ENCODE data around the gene GP1BB. TPM values are rescaled to one million over a fixed set of nuclear protein-coding genes. Genes with fewer than 3 reads are reported as not detected.

Gene GP1BB
- total RNA-seq, 3 donors from 2014 or later (not counting 1 experiment from before 2014, with no cell fraction given): 0.39 to 7.8 (median 4.2) TPM

DNA sequence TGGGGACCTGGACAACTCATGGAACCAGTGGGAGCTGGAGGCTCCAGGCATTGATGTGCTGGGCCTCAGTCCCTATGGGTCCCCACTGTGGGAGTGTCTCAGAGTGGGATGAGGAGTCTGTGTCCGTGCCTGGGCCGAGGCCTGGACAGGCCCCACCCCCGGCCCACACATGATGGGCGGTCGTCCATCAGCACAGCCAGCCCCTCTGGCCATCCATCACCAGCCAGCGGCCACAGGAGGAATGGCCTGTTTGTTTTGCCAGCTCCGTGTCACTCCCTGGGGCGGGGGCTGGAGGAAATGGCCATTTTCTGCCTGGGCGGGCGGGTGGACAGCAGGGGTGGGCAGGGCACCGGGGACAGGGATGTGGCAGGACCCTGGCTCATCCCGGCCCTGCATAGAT lies 24.2 kb downstream of the GP1BB start:
- Histone ChIP-seq H3K4me3 (ENCODE audit: low read length) (no peak overlapping the region), H3K27ac (ENCODE audit: low read length) (no peak overlapping the region), H3K27me3 (ENCODE audit: control insufficient read depth, insufficient read depth, low read length) (no peaks in the 10 kb centered on the region), H3K36me3 (ENCODE audit: control insufficient read depth, insufficient read depth, low read length) (no peaks in the 10 kb centered on the region), H3K9me3 (ENCODE audit: control insufficient read depth, insufficient read depth, low read length) (no peaks in the 10 kb centered on the region), H3K4me1 (ENCODE audit: control insufficient read depth, insufficient read depth, low read length) (no peaks in the 10 kb centered on the region)
- intact Hi-C loops (cut with micrococcal nuclease): no loop called here
- Mint-ChIP-seq H3K27ac (no peak overlapping the region), H3K27me3 (ENCODE audit: low read depth in 2 of 2) (peaks cover 0 to 1% of the 10 kb centered on the region in 2 donors), H3K36me3 (no peaks in the 10 kb centered on the region), H3K4me1 (no peaks in the 10 kb centered on the region), H3K9me3 (no peaks in the 10 kb centered on the region), H3K4me3 (no peak overlapping the region)
- DNase-seq (no peak), ATAC-seq (no peak)
- WGBS (ENCODE audit: insufficient coverage): 89% methylated on average over 12 of the region's 12 CpGs
- TF ChIP-seq, protein P1, sequence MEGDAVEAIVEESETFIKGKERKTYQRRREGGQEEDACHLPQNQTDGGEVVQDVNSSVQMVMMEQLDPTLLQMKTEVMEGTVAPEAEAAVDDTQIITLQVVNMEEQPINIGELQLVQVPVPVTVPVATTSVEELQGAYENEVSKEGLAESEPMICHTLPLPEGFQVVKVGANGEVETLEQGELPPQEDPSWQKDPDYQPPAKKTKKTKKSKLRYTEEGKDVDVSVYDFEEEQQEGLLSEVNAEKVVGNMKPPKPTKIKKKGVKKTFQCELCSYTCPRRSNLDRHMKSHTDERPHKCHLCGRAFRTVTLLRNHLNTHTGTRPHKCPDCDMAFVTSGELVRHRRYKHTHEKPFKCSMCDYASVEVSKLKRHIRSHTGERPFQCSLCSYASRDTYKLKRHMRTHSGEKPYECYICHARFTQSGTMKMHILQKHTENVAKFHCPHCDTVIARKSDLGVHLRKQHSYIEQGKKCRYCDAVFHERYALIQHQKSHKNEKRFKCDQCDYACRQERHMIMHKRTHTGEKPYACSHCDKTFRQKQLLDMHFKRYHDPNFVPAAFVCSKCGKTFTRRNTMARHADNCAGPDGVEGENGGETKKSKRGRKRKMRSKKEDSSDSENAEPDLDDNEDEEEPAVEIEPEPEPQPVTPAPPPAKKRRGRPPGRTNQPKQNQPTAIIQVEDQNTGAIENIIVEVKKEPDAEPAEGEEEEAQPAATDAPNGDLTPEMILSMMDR (IDR thresholded peaks at IDR 0.05): no peak

DNA sequence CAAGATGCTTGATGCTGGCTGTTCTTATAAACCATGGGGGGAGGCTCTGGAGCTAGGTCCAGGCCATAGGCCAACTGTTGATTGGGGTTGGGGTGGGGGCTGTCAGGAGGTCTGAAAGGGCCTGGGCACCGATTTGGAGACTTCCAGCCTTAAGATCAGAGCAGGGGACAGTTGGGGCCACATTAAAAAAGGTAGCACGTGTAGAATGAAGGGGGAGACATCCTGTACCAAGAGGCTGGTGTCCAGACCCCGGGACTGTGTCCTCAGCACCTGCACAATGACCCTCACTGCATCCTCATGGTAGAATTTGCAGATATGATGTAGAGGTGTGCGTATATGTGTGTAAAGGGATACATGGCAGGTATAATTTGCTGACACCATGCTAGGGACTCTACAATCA lies 24.8 kb downstream of the GP1BB start:
- WGBS (ENCODE audit: insufficient coverage): 64% methylated on average over 3 of the region's 4 CpGs
- Histone ChIP-seq H3K9me3 (ENCODE audit: control insufficient read depth, insufficient read depth, low read length) (no peaks in the 10 kb centered on the region), H3K36me3 (ENCODE audit: control insufficient read depth, insufficient read depth, low read length) (no peaks in the 10 kb centered on the region), H3K27ac (ENCODE audit: low read length) (no peak overlapping the region), H3K4me1 (ENCODE audit: control insufficient read depth, insufficient read depth, low read length) (no peaks in the 10 kb centered on the region), H3K27me3 (ENCODE audit: control insufficient read depth, insufficient read depth, low read length) (peaks cover under 1% of the 10 kb centered on the region), H3K4me3 (ENCODE audit: low read length) (no peak overlapping the region)
- no peaks in the 10 kb centered on the region for H3K9me3 Mint-ChIP-seq
- intact Hi-C loops (cut with micrococcal nuclease): no loop called here
- ATAC-seq: no peak
- H3K4me3 Mint-ChIP-seq: no peak overlapping the region
- H3K4me1 Mint-ChIP-seq: no peaks in the 10 kb centered on the region
- peaks cover 0 to 7% of the 10 kb centered on the region in 2 donors for H3K27me3 Mint-ChIP-seq (ENCODE audit: low read depth in 2 of 2)
- DNase-seq: no peak
- TF ChIP-seq, protein P1 (IDR thresholded peaks at IDR 0.05): no peak
- no peak overlapping the region for H3K27ac Mint-ChIP-seq
- H3K36me3 Mint-ChIP-seq: no peaks in the 10 kb centered on the region

DNA sequence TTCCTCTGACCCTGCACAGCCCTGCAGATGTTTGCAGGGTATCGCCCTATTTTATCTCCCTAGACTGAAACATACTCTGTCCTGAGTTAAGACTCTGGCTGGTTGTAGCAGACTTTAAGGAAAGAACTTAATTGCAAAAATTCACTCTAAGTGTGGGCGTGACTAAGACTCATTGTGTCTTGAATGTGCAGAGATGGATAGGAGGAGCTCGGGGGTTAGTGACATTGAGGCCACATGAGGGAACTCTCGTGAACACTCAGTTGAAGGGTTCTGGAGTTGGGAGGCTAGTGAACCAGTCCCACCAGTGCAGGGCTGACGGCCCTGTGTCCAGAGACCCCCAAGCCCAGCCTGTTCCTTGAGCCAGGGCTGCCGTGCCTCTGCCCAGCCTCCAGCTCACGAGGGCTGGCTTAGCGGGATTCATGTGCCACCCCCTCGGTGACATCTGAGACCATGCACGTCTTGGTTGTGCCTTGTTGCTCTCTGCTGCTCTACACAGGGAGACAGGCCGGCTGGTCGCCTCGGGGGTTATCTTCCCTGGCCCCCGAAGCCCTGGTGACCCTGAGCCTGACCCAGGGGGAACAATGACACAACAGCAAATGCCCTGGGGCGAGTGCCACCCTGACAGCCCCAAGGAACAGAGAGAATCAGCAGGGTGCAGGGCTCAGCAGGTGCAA lies 25.8 kb downstream of the GP1BB start:
- 87% methylated on average over 15 of the region's 15 CpGs for WGBS (ENCODE audit: insufficient coverage)
- Mint-ChIP-seq H3K27ac (no peak overlapping the region), H3K36me3 (no peaks in the 10 kb centered on the region), H3K4me3 (no peak overlapping the region), H3K9me3 (no peaks in the 10 kb centered on the region), H3K4me1 (no peaks in the 10 kb centered on the region), H3K27me3 (ENCODE audit: low read depth in 2 of 2) (peaks cover 4 to 17% of the 10 kb centered on the region in 2 donors)
- Histone ChIP-seq H3K4me3 (ENCODE audit: low read length) (no peak overlapping the region), H3K9me3 (ENCODE audit: control insufficient read depth, insufficient read depth, low read length) (no peaks in the 10 kb centered on the region), H3K27ac (ENCODE audit: low read length) (no peak overlapping the region), H3K4me1 (ENCODE audit: control insufficient read depth, insufficient read depth, low read length) (no peaks in the 10 kb centered on the region), H3K27me3 (ENCODE audit: control insufficient read depth, insufficient read depth, low read length) (peaks cover 7% of the 10 kb centered on the region), H3K36me3 (ENCODE audit: control insufficient read depth, insufficient read depth, low read length) (no peaks in the 10 kb centered on the region)
- intact Hi-C loops (cut with micrococcal nuclease): no loop called here
- TF ChIP-seq, protein P1 (IDR thresholded peaks at IDR 0.05): no peak
- no peak for ATAC-seq
- no peak for DNase-seq

DNA sequence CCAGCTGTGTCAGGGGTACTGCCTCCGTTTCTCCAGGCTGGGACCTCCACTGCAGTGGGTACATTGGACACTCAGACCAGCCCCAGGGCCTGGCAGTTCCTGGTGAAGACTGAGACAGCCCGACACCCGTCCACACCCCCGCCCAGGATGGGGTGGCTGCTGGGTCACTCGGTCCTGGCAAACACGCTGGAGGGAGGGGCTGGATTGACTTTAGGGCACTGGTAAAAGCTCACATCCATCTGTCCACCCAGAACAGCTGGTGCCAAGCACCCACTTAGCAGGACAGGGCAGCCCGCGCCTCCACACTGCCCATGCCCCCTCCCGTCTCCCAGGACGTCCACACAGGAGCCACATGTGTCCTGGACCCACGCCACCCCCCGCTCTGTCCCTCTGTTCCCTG lies 26.5 kb downstream of the GP1BB start:
- TF ChIP-seq, protein P1 (IDR thresholded peaks at IDR 0.05): no peak
- intact Hi-C loops (cut with micrococcal nuclease): no loop called here
- Mint-ChIP-seq H3K27ac (no peak overlapping the region), H3K4me1 (no peaks in the 10 kb centered on the region), H3K9me3 (no peaks in the 10 kb centered on the region), H3K36me3 (no peaks in the 10 kb centered on the region), H3K4me3 (no peak overlapping the region), H3K27me3 (ENCODE audit: low read depth in 2 of 2) (peaks cover 12 to 23% of the 10 kb centered on the region in 2 donors)
- H3K9me3 ChIP-seq (ENCODE audit: control insufficient read depth, insufficient read depth, low read length): no peaks in the 10 kb centered on the region
- peaks cover 14% of the 10 kb centered on the region for H3K27me3 ChIP-seq (ENCODE audit: control insufficient read depth, insufficient read depth, low read length)
- H3K4me1 ChIP-seq (ENCODE audit: control insufficient read depth, insufficient read depth, low read length): no peaks in the 10 kb centered on the region
- no peak for DNase-seq
- no peak overlapping the region for H3K27ac ChIP-seq (ENCODE audit: low read length)
- no peak for ATAC-seq
- 88% methylated on average over 12 of the region's 12 CpGs for WGBS (ENCODE audit: insufficient coverage)
- H3K36me3 ChIP-seq (ENCODE audit: control insufficient read depth, insufficient read depth, low read length): no peaks in the 10 kb centered on the region
- no peak overlapping the region for H3K4me3 ChIP-seq (ENCODE audit: low read length)
